Activated CD8-positive, alpha-beta memory T cell treated with anti-CD3 and anti-CD28 coated beads, Interleukin-2, amount 50 U/mL, for 24 hours (primary cell): ENCODE measurements around the gene CD59.
"Not testable (repeated sequence)": the region's sequence is repeated elsewhere in the genome, so short reads cannot be mapped to it uniquely, and the experiment has no call there.

Source experiments
- DNase-seq: peaks from one replicate; pipeline ENCODE4 v3.0.0-alpha.2; 2020; ENCODE audit errors: extremely low read depth

CD59 gene

DNA sequence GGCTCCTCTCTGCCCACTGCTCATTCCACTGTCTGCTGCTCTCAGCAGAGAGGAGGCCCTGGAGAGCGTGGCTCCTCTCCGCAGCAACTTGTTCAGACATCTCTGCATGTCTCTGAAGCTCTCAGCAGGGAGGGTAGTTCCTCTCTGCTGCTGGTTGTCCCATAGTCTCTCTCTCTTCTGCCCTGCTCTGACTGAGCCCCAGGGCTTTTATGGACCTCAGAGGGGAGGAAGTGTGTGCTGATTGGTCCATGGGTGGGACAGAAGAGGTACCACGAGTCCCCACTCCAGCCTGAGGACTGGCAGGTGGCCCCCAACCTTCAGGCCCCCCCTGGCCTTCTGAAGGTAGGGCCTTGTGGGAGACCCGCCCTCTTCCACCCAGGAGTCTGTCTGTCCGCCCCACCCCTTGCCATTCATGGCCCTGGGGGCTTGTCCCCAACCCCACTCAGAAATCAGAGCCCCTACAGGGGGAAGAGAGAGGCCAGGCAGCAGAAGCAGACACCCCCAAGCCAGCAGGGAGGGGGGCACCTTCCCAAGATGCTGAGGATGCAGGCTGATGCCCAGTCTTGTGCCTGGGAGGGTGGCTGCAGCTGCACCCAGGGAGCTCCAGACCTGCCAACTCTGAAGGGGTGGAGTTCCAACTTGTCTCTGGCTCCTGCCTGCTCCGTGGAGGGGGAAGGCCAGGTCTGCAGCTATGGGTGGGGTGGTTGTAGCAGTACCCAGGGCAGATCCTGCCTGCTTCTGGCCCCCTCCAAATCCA, 70.7 kb downstream of the CD59 start:
- DNase-seq, result no peak

DNA sequence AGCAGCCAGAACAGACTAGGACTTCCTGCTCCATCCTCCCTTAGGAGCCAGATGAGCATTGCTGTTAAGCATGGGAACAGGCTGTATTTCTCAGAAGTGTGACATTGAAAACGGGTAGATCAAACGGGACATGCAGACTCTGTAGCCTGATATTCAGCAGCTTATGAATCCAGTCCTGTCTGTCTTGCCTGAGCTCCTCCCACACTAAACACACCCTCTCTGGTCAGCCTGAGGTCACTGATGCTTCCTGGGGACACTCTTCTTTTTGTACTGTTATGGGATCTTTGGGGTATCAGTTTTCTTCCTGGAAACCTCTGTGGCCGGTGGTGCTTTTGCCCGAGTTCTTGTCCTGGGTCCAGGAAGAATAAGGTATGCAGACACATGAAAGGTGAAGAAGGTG, 71.4 kb downstream of the CD59 start:
- no peak for DNase-seq

DNA sequence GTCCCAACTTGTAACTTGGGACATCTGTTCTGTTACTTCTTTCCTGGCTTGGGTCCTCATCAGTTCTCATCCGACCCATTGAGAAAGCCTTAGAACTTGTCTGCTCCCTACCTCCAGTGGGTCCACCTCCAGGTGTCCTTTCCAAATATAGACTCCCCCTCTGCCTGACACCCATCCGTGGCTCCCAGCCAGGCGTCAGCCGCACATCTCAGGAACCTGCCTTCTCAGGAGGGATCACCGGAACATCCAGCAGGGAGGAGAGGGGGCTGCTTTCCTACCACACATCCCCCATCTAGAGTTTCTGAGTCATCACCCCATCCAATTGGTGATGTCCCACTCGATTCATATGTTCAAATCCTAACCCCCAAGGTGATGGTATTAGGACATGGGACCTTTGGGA, 72.1 kb downstream of the CD59 start:
- no peak for DNase-seq

GRCh38 chr11:33663121-33663520, 73.1 kb downstream of the CD59 start:
- DNase-seq, result no peak

DNA sequence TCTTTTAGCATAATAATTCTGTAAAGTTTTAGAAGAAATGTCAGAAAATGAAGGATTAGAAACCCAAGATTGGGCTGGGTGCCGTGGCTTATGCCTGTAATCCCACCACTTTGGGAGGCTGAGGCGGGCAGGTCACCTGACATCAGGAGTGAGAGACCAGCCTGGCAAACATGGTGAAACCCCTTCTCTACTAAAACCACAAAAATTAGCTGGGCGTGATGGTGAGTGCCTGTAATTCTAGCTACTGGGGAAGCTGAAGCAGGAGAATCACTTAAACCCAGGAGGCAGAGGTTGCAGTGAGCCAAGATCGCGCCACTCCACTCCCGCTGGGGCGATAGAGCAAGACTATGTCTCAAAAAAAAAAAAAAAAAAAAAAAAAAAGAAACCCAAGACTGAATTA, 74.7 kb downstream of the CD59 start:
- not testable (repeated sequence) for DNase-seq

- DNase-seq, result no peak
Observed at GRCh38 chr11:33660962-33661361, 75.3 kb downstream of the CD59 start.

- DNase-seq, result no peak
Observed at GRCh38 chr11:33659370-33660139, 76.7 kb downstream of the CD59 start.

- DNase-seq, result no peak
Observed at GRCh38 chr11:33658195-33658900, 77.9 kb downstream of the CD59 start.

GRCh38 chr11:33657757-33658156, 78.5 kb downstream of the CD59 start:
- no peak for DNase-seq

DNA sequence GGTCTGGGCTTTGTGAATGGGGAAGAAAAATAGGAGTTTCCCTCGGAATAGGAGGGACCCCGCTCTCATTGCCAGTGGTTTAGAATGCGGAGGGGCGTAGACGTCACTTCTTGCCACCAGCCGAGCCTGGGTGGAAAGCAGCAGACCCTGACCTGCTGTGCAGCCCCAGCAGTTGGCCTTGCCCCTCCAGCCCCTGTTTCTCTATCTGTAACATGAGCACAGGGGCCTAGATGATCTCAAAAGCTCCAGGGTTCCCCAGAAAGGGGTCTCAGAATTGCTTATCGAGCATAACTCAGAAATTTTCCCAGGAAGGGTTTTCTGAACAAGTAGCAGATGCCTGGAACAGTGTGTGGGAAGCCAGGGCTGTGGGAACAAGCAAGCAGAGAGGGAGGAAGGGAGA, 79.5 kb downstream of the CD59 start:
- no peak for DNase-seq

- no peak for DNase-seq
Observed at GRCh38 chr11:33655842-33656600, 80.2 kb downstream of the CD59 start.

- DNase-seq, result no peak
Observed at GRCh38 chr11:33654594-33654993, 81.6 kb downstream of the CD59 start.
